ENCODE data around the gene AOPEP. TPM values are rescaled to one million over a fixed set of nuclear protein-coding genes. Genes with fewer than 3 reads are reported as not detected.

Gene AOPEP
- total and polyA plus RNA-seq, 2 donors (not counting 1 experiment from before 2014, with no cell fraction given) = 66.1 to 94.1 TPM

DNA sequence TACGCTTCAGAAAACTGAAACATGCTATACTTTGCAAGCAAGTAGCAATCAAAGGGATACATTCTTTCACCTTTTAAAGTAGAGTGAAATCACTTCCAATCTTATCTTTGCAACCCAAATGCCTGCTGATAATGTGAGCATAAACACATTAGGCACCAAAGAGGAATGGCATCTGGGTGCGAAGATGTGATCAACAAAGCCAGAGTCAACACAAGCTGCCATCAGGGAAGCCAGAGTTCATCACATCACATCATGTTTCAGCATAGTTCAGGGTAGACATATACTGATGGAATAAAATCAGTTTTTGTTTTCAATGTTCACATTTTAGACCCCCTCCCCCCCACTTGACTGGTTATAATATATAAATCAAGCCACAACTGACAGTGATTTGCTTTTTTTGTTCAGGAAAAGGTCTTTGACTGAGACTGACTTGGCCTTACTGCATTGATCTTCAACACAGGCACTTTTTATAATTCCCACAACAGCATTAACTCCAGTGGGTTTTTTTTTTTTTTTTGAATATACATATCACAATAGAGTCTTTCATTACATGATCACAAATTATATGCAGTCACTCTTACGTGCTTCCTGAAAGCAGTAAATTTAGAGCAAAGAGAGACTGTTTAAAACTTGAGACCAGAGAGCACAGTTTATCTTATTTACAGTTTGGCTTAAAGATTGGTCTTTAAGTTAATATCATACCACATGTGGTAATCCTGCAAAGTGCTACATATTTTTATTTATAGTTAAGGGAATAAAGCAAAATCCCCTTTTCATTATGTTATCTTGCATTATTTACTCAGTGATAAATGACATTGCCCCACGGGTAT is 20.3 kb downstream of the AOPEP start:
- Histone ChIP-seq H3K4me1 (ENCODE audit: control insufficient read depth, extremely low read depth, insufficient read depth, low read length) (no peaks in the 10 kb centered on the region), H3K36me3 (ENCODE audit: control insufficient read depth, insufficient read depth, low read length) (no peaks in the 10 kb centered on the region), H3K79me2 (ENCODE audit: control insufficient read depth, insufficient read depth, low read length) (no peaks in the 10 kb centered on the region), H3K27ac (ENCODE audit: insufficient read depth, low read length) (no peak overlapping the region), H3K27me3 (ENCODE audit: control insufficient read depth, insufficient read depth, low read length) (no peaks in the 10 kb centered on the region), H2AFZ (ENCODE audit: low read length) (no peak overlapping the region), H3K9me3 (ENCODE audit: control insufficient read depth, insufficient read depth, low read depth, low read length) (no peaks in the 10 kb centered on the region), H4K20me1 (ENCODE audit: control insufficient read depth, extremely low read depth, insufficient read depth, low read length) (no peaks in the 10 kb centered on the region), H3K4me3 (replicated peaks in 1 of 4; ENCODE audit: control extremely low read depth in 1 of 4, insufficient read depth in 1 of 4, low read depth in 3 of 4, low read length in 4 of 4) (no peak overlapping the region), H3K9ac (ENCODE audit: insufficient read depth, low read length) (no peak overlapping the region), H3K4me2 (ENCODE audit: extremely low read depth, insufficient read depth, low read length) (no peak overlapping the region)
- DNase-seq (ENCODE audit: low read depth in 2 of 2) = peak in 1 of 2 donors; percentile 13
- TF ChIP-seq, protein P1, sequence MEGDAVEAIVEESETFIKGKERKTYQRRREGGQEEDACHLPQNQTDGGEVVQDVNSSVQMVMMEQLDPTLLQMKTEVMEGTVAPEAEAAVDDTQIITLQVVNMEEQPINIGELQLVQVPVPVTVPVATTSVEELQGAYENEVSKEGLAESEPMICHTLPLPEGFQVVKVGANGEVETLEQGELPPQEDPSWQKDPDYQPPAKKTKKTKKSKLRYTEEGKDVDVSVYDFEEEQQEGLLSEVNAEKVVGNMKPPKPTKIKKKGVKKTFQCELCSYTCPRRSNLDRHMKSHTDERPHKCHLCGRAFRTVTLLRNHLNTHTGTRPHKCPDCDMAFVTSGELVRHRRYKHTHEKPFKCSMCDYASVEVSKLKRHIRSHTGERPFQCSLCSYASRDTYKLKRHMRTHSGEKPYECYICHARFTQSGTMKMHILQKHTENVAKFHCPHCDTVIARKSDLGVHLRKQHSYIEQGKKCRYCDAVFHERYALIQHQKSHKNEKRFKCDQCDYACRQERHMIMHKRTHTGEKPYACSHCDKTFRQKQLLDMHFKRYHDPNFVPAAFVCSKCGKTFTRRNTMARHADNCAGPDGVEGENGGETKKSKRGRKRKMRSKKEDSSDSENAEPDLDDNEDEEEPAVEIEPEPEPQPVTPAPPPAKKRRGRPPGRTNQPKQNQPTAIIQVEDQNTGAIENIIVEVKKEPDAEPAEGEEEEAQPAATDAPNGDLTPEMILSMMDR (conservative IDR thresholded peaks at IDR 0.05 in 1 of 2, IDR thresholded peaks at IDR 0.05 in 1 of 2; ENCODE audit: low read depth in 1 of 2, low read length in 2 of 2) = no peak
- no peak for TF ChIP-seq EZH2 (IDR thresholded peaks at IDR 0.05; ENCODE audit: low read length, missing control alignments)

DNA sequence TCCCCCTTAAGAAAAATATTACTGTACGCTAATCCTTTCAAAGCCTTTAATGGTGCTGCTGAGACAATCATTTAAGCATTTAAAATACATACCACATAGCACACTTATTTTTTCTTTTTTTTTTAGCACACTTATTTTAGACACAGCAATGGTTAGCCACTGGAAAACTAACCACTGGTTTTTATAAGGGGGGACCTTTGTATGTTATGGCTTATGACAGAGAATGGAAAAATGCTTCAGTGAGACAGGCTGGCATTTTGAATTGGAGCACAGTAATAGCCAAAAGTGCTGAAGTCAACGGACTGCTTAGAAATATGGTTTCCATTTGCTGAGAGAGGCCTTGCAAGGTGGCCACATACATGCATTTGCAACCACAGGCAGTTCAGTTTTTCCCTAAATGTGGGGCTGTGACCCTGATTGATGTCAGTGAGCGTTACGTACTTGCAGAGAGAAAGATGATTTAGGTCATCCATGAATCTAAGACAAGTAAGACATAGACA is 28.5 kb downstream of the AOPEP start:
- no peak for TF ChIP-seq EZH2 (IDR thresholded peaks at IDR 0.05; ENCODE audit: low read length, missing control alignments)
- TF ChIP-seq, protein P1 (conservative IDR thresholded peaks at IDR 0.05 in 1 of 2, IDR thresholded peaks at IDR 0.05 in 1 of 2; ENCODE audit: low read depth in 1 of 2, low read length in 2 of 2) = no peak
- H3K4me3 ChIP-seq (replicated peaks in 1 of 4; ENCODE audit: control extremely low read depth in 1 of 4, insufficient read depth in 1 of 4, low read depth in 3 of 4, low read length in 4 of 4) = no peak overlapping the region
- H3K9ac ChIP-seq (ENCODE audit: insufficient read depth, low read length) = no peak overlapping the region
- no peak for DNase-seq (ENCODE audit: low read depth in 2 of 2)
- no peaks in the 10 kb centered on the region for H3K27me3 ChIP-seq (ENCODE audit: control insufficient read depth, insufficient read depth, low read length)
- no peak overlapping the region for H3K27ac ChIP-seq (ENCODE audit: insufficient read depth, low read length)
- no peak overlapping the region for H2AFZ ChIP-seq (ENCODE audit: low read length)
- H3K9me3 ChIP-seq (ENCODE audit: control insufficient read depth, insufficient read depth, low read depth, low read length) = no peaks in the 10 kb centered on the region
- no peak overlapping the region for H3K4me2 ChIP-seq (ENCODE audit: extremely low read depth, insufficient read depth, low read length)
- no peaks in the 10 kb centered on the region for H3K4me1 ChIP-seq (ENCODE audit: control insufficient read depth, extremely low read depth, insufficient read depth, low read length)
- H4K20me1 ChIP-seq (ENCODE audit: control insufficient read depth, extremely low read depth, insufficient read depth, low read length) = no peaks in the 10 kb centered on the region
- no peaks in the 10 kb centered on the region for H3K79me2 ChIP-seq (ENCODE audit: control insufficient read depth, insufficient read depth, low read length)
- H3K36me3 ChIP-seq (ENCODE audit: control insufficient read depth, insufficient read depth, low read length) = no peaks in the 10 kb centered on the region

DNA sequence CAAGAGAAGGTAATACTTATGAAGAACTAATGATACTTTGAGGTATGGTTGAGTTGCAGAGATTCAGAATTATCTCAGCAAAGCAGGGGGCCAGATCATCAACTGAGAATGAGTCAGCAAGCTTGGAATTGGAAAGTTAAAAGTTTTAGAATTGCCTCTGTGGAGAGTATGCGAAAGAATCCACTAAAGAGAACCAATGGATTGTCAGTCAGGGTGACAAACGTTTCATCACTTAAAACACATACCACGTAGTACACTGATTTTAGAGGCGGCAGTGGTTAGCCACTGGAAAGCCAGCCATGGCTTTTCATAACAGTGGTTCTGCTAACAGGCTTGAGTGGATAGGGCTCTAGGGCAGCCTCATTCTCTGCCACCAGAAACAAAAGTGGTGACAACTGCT is 30.7 kb downstream of the AOPEP start:
- H3K4me2 ChIP-seq (ENCODE audit: extremely low read depth, insufficient read depth, low read length) = no peak overlapping the region
- H3K36me3 ChIP-seq (ENCODE audit: control insufficient read depth, insufficient read depth, low read length) = no peaks in the 10 kb centered on the region
- H3K9me3 ChIP-seq (ENCODE audit: control insufficient read depth, insufficient read depth, low read depth, low read length) = no peaks in the 10 kb centered on the region
- no peak overlapping the region for H2AFZ ChIP-seq (ENCODE audit: low read length)
- no peak overlapping the region for H3K4me3 ChIP-seq (replicated peaks in 1 of 4; ENCODE audit: control extremely low read depth in 1 of 4, insufficient read depth in 1 of 4, low read depth in 3 of 4, low read length in 4 of 4)
- no peaks in the 10 kb centered on the region for H3K4me1 ChIP-seq (ENCODE audit: control insufficient read depth, extremely low read depth, insufficient read depth, low read length)
- TF ChIP-seq, protein P1 (conservative IDR thresholded peaks at IDR 0.05 in 1 of 2, IDR thresholded peaks at IDR 0.05 in 1 of 2; ENCODE audit: low read depth in 1 of 2, low read length in 2 of 2) = no peak
- TF ChIP-seq EZH2 (IDR thresholded peaks at IDR 0.05; ENCODE audit: low read length, missing control alignments) = no peak
- H4K20me1 ChIP-seq (ENCODE audit: control insufficient read depth, extremely low read depth, insufficient read depth, low read length) = no peaks in the 10 kb centered on the region
- no peaks in the 10 kb centered on the region for H3K79me2 ChIP-seq (ENCODE audit: control insufficient read depth, insufficient read depth, low read length)
- no peak overlapping the region for H3K9ac ChIP-seq (ENCODE audit: insufficient read depth, low read length)
- DNase-seq (ENCODE audit: low read depth in 2 of 2) = peak in 1 of 2 donors; percentile 94
- no peak overlapping the region for H3K27ac ChIP-seq (ENCODE audit: insufficient read depth, low read length)
- H3K27me3 ChIP-seq (ENCODE audit: control insufficient read depth, insufficient read depth, low read length) = no peaks in the 10 kb centered on the region
